ENCODE measurements around the gene GRK5. TPM values are rescaled to one million over a fixed set of nuclear protein-coding genes. Genes with fewer than 3 reads are reported as not detected.

Gene GRK5
- total RNA-seq, 1 experiment from 2014 or later: 4.5 TPM

DNA sequence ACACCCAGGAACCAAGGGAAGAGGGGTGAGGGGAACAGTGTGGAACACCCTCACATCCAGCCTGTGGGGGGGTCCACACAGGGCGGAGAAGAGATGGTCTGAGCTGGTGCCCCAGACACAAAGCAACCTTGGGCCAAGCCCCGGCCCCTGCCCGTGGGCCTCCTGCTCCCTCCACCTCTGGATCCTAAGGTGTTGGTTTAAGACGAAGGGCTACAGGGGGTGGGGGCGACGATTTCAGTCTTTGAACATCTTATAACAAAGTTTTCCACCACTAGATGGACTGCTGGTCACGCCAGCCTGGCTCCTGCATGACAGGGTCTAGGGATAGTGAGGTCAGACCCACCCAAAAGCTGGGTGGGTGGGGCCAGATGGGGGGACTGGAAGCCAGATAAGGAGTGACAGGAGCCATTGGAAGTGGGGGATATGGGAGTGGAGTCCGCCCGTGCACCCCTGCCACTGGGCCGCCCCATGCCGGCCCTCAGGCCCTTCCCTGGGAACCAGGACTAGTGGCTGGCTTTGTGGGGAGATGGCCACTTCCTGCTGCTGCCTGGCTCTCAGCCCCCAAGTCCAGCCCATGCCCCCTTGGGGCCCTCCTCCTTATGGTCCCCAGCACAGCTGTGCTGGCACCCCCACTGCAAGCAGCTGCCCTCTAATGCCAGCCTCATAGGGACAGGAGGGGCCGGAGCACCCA is 236.7 kb downstream of the GRK5 start:
- no peaks in the 10 kb centered on the region for H3K79me2 ChIP-seq (ENCODE audit: low read length)
- H3K9ac ChIP-seq (ENCODE audit: low read length): no peak overlapping the region
- TF ChIP-seq EZH2phosphoT487 (IDR thresholded peaks at IDR 0.05; ENCODE audit: borderline replicate concordance, low read length) (no peak), EZH2 (IDR thresholded peaks at IDR 0.05; ENCODE audit: low read length, unreplicated experiment) (no peak)
- TF ChIP-seq, protein P1, sequence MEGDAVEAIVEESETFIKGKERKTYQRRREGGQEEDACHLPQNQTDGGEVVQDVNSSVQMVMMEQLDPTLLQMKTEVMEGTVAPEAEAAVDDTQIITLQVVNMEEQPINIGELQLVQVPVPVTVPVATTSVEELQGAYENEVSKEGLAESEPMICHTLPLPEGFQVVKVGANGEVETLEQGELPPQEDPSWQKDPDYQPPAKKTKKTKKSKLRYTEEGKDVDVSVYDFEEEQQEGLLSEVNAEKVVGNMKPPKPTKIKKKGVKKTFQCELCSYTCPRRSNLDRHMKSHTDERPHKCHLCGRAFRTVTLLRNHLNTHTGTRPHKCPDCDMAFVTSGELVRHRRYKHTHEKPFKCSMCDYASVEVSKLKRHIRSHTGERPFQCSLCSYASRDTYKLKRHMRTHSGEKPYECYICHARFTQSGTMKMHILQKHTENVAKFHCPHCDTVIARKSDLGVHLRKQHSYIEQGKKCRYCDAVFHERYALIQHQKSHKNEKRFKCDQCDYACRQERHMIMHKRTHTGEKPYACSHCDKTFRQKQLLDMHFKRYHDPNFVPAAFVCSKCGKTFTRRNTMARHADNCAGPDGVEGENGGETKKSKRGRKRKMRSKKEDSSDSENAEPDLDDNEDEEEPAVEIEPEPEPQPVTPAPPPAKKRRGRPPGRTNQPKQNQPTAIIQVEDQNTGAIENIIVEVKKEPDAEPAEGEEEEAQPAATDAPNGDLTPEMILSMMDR (conservative IDR thresholded peaks at IDR 0.05; ENCODE audit: low read depth, low read length): no peak
- peaks cover under 1% of the 10 kb centered on the region; the same call in 1 of the 2 replicates for H3K4me1 ChIP-seq (ENCODE audit: insufficient read depth, low read length)
- H3K4me2 ChIP-seq (ENCODE audit: low read length): no peak overlapping the region
- H3K9me3 ChIP-seq (ENCODE audit: low read length): no peaks in the 10 kb centered on the region
- no peaks in the 10 kb centered on the region for H3K36me3 ChIP-seq (ENCODE audit: low read depth, low read length)
- H3K9me2 ChIP-seq (replicated peaks; ENCODE audit: low read length): no peaks in the 10 kb centered on the region
- ChIA-PET POLR2A (ENCODE audit: unreplicated experiment) (no interaction called here), CTCF (interaction anchor here (1.5 kb wide), 1 partner anchor 45 kb away, joined by 4 read pairs; no protein-coding TSS in a partner anchor)
- no peak overlapping the region for H2AFZ ChIP-seq (ENCODE audit: low read length)
- no peaks in the 10 kb centered on the region for H4K20me1 ChIP-seq (ENCODE audit: low read length)
- H3K4me3 ChIP-seq (ENCODE audit: low read length): no peak overlapping the region
- no peaks in the 10 kb centered on the region for H3K27me3 ChIP-seq (ENCODE audit: low read length)
- intact Hi-C loops (cut with micrococcal nuclease): no loop called here
- no peak overlapping the region for H3K27ac ChIP-seq (ENCODE audit: low read length)
- no TSS peak for BruUV-seq (replicated peaks)
- DNase-seq (no peak), ATAC-seq (no peak)
- no peaks in the 10 kb centered on the region for H3F3A ChIP-seq (ENCODE audit: low read length, unreplicated experiment)

DNA sequence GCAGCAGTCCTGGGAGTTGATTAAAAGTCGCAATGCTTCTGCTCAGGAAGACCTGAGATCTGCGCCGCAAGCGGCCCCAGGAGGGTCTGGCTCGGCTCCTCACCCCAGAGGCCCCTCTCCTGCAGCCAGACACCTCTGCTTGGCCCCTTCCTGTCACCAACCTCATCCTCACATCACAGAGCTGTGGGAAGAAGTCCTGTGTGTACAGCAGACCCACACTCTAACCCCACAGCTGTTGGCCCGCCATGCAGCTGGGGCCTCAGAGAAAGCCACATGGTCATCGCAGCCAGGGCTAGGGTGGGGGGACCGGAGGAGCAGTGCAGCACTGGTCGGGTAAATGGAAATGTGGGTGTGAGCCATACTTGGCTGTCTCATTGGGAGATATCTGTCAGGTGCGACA is 237.5 kb downstream of the GRK5 start:
- ChIA-PET POLR2A (ENCODE audit: unreplicated experiment) (no interaction called here), CTCF (interaction anchor here (0.9 to 1.2 kb wide), 3 partner anchors 22 to 246 kb away, joined by 4 to 7 read pairs (median 5); no protein-coding TSS in a partner anchor)
- Histone ChIP-seq H3K9me2 (replicated peaks; ENCODE audit: low read length) (no peaks in the 10 kb centered on the region), H3K36me3 (ENCODE audit: low read depth, low read length) (no peaks in the 10 kb centered on the region), H3K27me3 (ENCODE audit: low read length) (no peaks in the 10 kb centered on the region), H3K9me3 (ENCODE audit: low read length) (no peaks in the 10 kb centered on the region), H3F3A (ENCODE audit: low read length, unreplicated experiment) (no peaks in the 10 kb centered on the region), H3K4me3 (ENCODE audit: low read length) (no peak overlapping the region), H3K27ac (ENCODE audit: low read length) (no peak overlapping the region), H3K4me2 (ENCODE audit: low read length) (no peak overlapping the region), H3K9ac (ENCODE audit: low read length) (no peak overlapping the region), H2AFZ (ENCODE audit: low read length) (no peak overlapping the region), H3K79me2 (ENCODE audit: low read length) (no peaks in the 10 kb centered on the region), H4K20me1 (ENCODE audit: low read length) (no peaks in the 10 kb centered on the region), H3K4me1 (ENCODE audit: insufficient read depth, low read length) (peaks cover 8% of the 10 kb centered on the region)
- intact Hi-C loops (cut with micrococcal nuclease): loop anchor here (1.0 to 5.0 kb wide), 2 partner anchors 44 to 248 kb away; no protein-coding TSS in a partner anchor
- DNase-seq (no peak), ATAC-seq (no peak)
- TF ChIP-seq, protein P1 (conservative IDR thresholded peaks at IDR 0.05; ENCODE audit: low read depth, low read length): no peak
- TF ChIP-seq EZH2phosphoT487 (IDR thresholded peaks at IDR 0.05; ENCODE audit: borderline replicate concordance, low read length) (no peak), EZH2 (IDR thresholded peaks at IDR 0.05; ENCODE audit: low read length, unreplicated experiment) (no peak)
- BruUV-seq (replicated peaks): no TSS peak
